Measurements from ENCODE around the gene TRMT1. TPM values are rescaled to one million over a fixed set of nuclear protein-coding genes. Genes with fewer than 3 reads are reported as not detected.
"Not testable (repeated sequence)": the region's sequence is repeated elsewhere in the genome, so short reads cannot be mapped to it uniquely, and the experiment has no call there.

The TRMT1 gene
- total RNA-seq (2014; rRNA removed; shearing (Covaris generic)) = 61.6 and 67.5 TPM in 2 replicates

- DNase-seq (ENCODE audit: low read depth) = peak; percentile 95
Observed at GRCh38 chr19:13116282-13117175, at the start of gene TRMT1. Gene TRMT1, minus strand, starts transcription at chr19:13116740. Its CDS starts 341 bp downstream, at chr19:13116399.

GRCh38 chr19:13166151-13166550 is 49.6 kb upstream of the TRMT1 start:
- not testable (repeated sequence) for DNase-seq (ENCODE audit: low read depth)

GRCh38 chr19:13165162-13165997 is 48.8 kb upstream of the TRMT1 start:
- peak; percentile 56 for DNase-seq (ENCODE audit: low read depth)

- peak; percentile 88 for DNase-seq (ENCODE audit: low read depth)
Observed at GRCh38 chr19:13164343-13165161, 48.0 kb upstream of the TRMT1 start.

- peak; percentile 88 for DNase-seq (ENCODE audit: low read depth)
Observed at GRCh38 chr19:13163609-13164342, 47.2 kb upstream of the TRMT1 start.

- DNase-seq (ENCODE audit: low read depth) = peak; percentile 98
Observed at GRCh38 chr19:13162724-13163608, 46.4 kb upstream of the TRMT1 start.

- peak; percentile 42 for DNase-seq (ENCODE audit: low read depth)
Observed at GRCh38 chr19:13160557-13160956, 44.0 kb upstream of the TRMT1 start.

GRCh38 chr19:13159713-13160112 is 43.2 kb upstream of the TRMT1 start:
- DNase-seq (ENCODE audit: low read depth) = no peak

- peak; percentile 85 for DNase-seq (ENCODE audit: low read depth)
Observed at GRCh38 chr19:13155472-13156359, 39.2 kb upstream of the TRMT1 start.

GRCh38 chr19:13154911-13155471 is 38.5 kb upstream of the TRMT1 start:
- DNase-seq (ENCODE audit: low read depth) = peak; percentile 76

- peak; percentile 90 for DNase-seq (ENCODE audit: low read depth)
Observed at GRCh38 chr19:13154241-13154778, 37.8 kb upstream of the TRMT1 start.

- DNase-seq (ENCODE audit: low read depth) = no peak
Observed at GRCh38 chr19:13153569-13154240, 37.2 kb upstream of the TRMT1 start.

GRCh38 chr19:13152974-13153568 is 36.5 kb upstream of the TRMT1 start:
- DNase-seq (ENCODE audit: low read depth) = peak; percentile 97

- DNase-seq (ENCODE audit: low read depth) = no peak
Observed at GRCh38 chr19:13152356-13152973, 35.9 kb upstream of the TRMT1 start.

- peak; percentile 98 for DNase-seq (ENCODE audit: low read depth)
Observed at GRCh38 chr19:13151605-13152355, 35.2 kb upstream of the TRMT1 start.
